ENCODE data around the gene CD93.

Gene CD93

GRCh38 chr20:23096986-23097520, 10.9 kb upstream of the CD93 start:
- no peak for DNase-seq

- no peak for DNase-seq
Observed at GRCh38 chr20:23096097-23096496, 10.0 kb upstream of the CD93 start.

GRCh38 chr20:23095499-23095898, 9.4 kb upstream of the CD93 start:
- DNase-seq: no peak

GRCh38 chr20:23094927-23095326, 8.8 kb upstream of the CD93 start:
- no peak for DNase-seq

- DNase-seq: no peak
Observed at GRCh38 chr20:23094213-23094896, 8.2 kb upstream of the CD93 start.

- no peak for DNase-seq
Observed at GRCh38 chr20:23093613-23094012, 7.5 kb upstream of the CD93 start.

GRCh38 chr20:23092861-23093495, 6.9 kb upstream of the CD93 start:
- no peak for DNase-seq

- no peak for DNase-seq
Observed at GRCh38 chr20:23092384-23092756, 6.2 kb upstream of the CD93 start.

GRCh38 chr20:23091721-23092383, 5.7 kb upstream of the CD93 start:
- DNase-seq: no peak

GRCh38 chr20:23090878-23091277, 4.8 kb upstream of the CD93 start:
- no peak for DNase-seq

GRCh38 chr20:23090147-23090546, 4.0 kb upstream of the CD93 start:
- no peak for DNase-seq

GRCh38 chr20:23088866-23089265, 2.7 kb upstream of the CD93 start:
- DNase-seq: no peak

GRCh38 chr20:23087587-23088251, 1.6 kb upstream of the CD93 start:
- DNase-seq: no peak

- DNase-seq: no peak
Observed at GRCh38 chr20:23086931-23087411, 847 bp upstream of the CD93 start.

- no peak for DNase-seq
Observed at GRCh38 chr20:23085436-23086055, 578 bp downstream of the CD93 start.

GRCh38 chr20:23084845-23085365, 1.2 kb downstream of the CD93 start:
- no peak for DNase-seq

- DNase-seq: no peak
Observed at GRCh38 chr20:23084282-23084844, 1.8 kb downstream of the CD93 start.

- DNase-seq: no peak
Observed at GRCh38 chr20:23083553-23084220, 2.4 kb downstream of the CD93 start.

- DNase-seq: no peak
Observed at GRCh38 chr20:23082846-23083552, 3.1 kb downstream of the CD93 start.

- DNase-seq: no peak
Observed at GRCh38 chr20:23081263-23081819, 4.8 kb downstream of the CD93 start.

GRCh38 chr20:23080521-23080920, 5.6 kb downstream of the CD93 start:
- no peak for DNase-seq
